Body of pancreas (tissue), 4 donors: ENCODE results near the gene RDH12. TPM values are rescaled to one million over a fixed set of nuclear protein-coding genes. Genes with fewer than 3 reads are reported as not detected.
A peak's percentile ranks its signal among the peaks of the same experiment; 100 is the strongest.

ENCODE experiments used
- ATAC-seq: fragments of 150-250 bp; one replicate; pipeline ENCODE4 v1.9.1; 2016
- DNase-seq, 4 donors: peaks; one replicate each; pipeline ENCODE4 v3.0.0-alpha.2; 2019
- H3K27ac ChIP-seq, 4 donors: fragments of 200-600 bp; sonication (generic); 1 replicate in 3 of 4; 2 replicates in 1 of 4; pipeline versions ENCODE4 v1.5.1 to v1.6.1; 2016 to 2019; ENCODE audit warnings: mild to moderate bottlenecking in 1 of 4, mixed read lengths in 1 of 4, moderate library complexity in 1 of 4
- H3K27me3 ChIP-seq, 2 donors: fragments of 200-600 bp; sonication (generic); one replicate each; pipeline ENCODE4 v1.6.0; 2016; ENCODE audit warnings: mild to moderate bottlenecking in 1 of 2
- H3K36me3 ChIP-seq, 2 donors: fragments of 200-600 bp; sonication (generic); replicated peaks in 1 of 2; 2 replicates each; pipeline ENCODE4 v1.5.1; 2016; ENCODE audit warnings: low read depth in 2 of 2; ENCODE audit not compliant: insufficient read depth in 1 of 2
- H3K4me1 ChIP-seq: fragments of 200-600 bp; sonication (generic); one replicate; pipeline ENCODE4 v1.6.0; 2016
- H3K4me3 ChIP-seq, 2 donors: fragments of 200-600 bp; sonication (generic); 1 replicate in 1 of 2; 2 replicates in 1 of 2; pipeline ENCODE4 v1.5.1; 2016 to 2019
- H3K9me3 ChIP-seq, 3 donors: fragments of 200-600 bp; sonication (generic); 1 replicate in 2 of 3; 2 replicates in 1 of 3; pipeline ENCODE4 v1.5.1; 2016
- POLR2A ChIP-seq, 3 donors: fragments of 450-650 bp; IDR thresholded peaks; one replicate each; pipeline ENCODE4 v1.6.1; 2016; ENCODE audit warnings: antibody characterized with exemption in 3 of 3, mild to moderate bottlenecking in 2 of 3
- WGBS, 2 donors: methylation state at CpG; one replicate each; pipeline ENCODE4 v1.1.5; 2017; 5-methylcytosine and 5-hydroxymethylcytosine counted together
- intact Hi-C: fragments of 100-400 bp; cut with DNase I; formaldehyde crosslinking; loops from one replicate; pipeline ENCODE4 v1.15.1; 2023
- total RNA-seq, 2 donors: library from RNA; depleted of rRNA; stranded (reverse); fragments of >200 nt; gene quantifications; one replicate each; pipeline ENCODE4 v1.1.0, GENCODE V29; 2016
- TF ChIP-seq, protein P1 (sequence below), 7 experiments: fragments of 450-650 bp in 4 of 7; fragments of 200-600 bp in 3 of 7; sonication (generic) in 3 of 7; IDR thresholded peaks; one replicate each; pipeline ENCODE4 v1.5.1; 2016 to 2019; ENCODE audit warnings: antibody characterized with exemption in 7 of 7

RDH12 gene
- total RNA-seq, 2 donors from 2014 or later, result 2.0 to 3.6 TPM

DNA sequence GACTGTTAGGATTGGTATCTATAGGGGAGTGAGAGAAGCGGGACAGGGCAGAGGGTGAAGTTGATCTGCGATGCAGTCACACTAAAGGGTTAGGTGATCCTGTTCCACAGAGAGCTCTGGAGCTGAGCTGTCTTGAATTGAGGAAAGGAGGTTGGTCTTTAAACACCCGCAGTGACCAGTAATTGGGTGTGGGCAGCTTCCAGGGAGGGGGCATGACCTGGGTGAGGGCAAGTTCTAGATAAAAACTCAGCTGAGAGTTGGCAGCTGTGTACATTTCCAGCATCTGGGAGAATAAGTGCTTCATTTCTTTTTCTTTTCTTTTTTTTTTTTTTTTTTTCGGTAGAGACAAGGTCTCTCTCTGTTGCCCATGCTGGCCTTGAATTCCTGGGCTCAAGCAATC lies 35.1 kb downstream of the RDH12 start:
- Histone ChIP-seq H3K36me3 (no peaks in the 10 kb centered on the region), H3K27me3 (no peaks in the 10 kb centered on the region), H3K9me3 (no peaks in the 10 kb centered on the region), H3K4me3 (no peak overlapping the region), H3K27ac (peak overlapping the region in 2 of 4 donors; percentile 11 to 50), H3K4me1 (peaks cover 43% of the 10 kb centered on the region)
- ATAC-seq, result no peak
- TF ChIP-seq, protein P1, sequence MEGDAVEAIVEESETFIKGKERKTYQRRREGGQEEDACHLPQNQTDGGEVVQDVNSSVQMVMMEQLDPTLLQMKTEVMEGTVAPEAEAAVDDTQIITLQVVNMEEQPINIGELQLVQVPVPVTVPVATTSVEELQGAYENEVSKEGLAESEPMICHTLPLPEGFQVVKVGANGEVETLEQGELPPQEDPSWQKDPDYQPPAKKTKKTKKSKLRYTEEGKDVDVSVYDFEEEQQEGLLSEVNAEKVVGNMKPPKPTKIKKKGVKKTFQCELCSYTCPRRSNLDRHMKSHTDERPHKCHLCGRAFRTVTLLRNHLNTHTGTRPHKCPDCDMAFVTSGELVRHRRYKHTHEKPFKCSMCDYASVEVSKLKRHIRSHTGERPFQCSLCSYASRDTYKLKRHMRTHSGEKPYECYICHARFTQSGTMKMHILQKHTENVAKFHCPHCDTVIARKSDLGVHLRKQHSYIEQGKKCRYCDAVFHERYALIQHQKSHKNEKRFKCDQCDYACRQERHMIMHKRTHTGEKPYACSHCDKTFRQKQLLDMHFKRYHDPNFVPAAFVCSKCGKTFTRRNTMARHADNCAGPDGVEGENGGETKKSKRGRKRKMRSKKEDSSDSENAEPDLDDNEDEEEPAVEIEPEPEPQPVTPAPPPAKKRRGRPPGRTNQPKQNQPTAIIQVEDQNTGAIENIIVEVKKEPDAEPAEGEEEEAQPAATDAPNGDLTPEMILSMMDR (IDR thresholded peaks at IDR 0.05), result no peak
- no peak for TF ChIP-seq POLR2A (IDR thresholded peaks at IDR 0.05)
- 49% methylated on average over 4 of the region's 4 CpGs for WGBS, 2 donors
- peak; percentile 26 to 54 (median 30) for DNase-seq
- intact Hi-C loops, result no loop called here

DNA sequence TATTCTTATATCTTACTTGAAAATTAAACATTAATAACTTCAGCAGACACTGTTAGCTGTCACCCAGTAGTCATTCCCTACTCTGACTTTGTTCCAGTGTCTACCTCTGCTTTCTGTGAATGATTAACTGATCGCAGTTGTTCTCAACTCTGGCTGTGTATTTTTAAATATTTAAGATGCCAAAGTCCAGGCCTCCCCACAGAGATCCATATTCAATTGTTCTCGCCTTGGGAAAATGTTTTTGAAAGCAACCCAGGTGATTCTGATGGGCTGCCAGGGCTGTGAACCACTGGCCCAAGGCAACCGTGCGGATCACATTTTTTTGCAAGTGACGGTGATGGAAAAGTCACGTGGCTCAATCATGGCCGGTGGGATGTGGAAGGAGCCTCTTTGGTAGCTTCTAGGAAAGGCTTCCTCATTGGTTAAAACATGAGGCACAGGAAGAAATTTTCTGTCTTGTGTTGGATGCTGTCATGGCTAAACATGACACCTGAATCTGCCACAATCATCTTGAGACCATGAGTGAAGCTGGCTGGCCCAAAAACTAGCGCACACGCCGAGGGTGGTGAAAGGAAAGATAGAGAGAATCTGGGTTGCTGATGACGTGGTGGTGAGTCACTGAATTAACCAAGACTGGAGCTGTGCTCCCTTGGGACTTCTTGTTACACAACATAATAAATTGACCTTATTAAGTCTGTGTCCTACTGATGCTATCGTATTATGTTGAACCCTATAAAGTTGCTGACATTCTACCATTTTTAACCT lies 37.2 kb downstream of the RDH12 start:
- H3K4me3 ChIP-seq, result no peak overlapping the region
- intact Hi-C loops, result no loop called here
- H3K9me3 ChIP-seq, result no peaks in the 10 kb centered on the region
- H3K27me3 ChIP-seq, result no peaks in the 10 kb centered on the region
- DNase-seq (peak; percentile 78 to 83 (median 80)), ATAC-seq (peak; percentile 87)
- peaks cover 48% of the 10 kb centered on the region for H3K4me1 ChIP-seq
- TF ChIP-seq, protein P1 (IDR thresholded peaks at IDR 0.05), result no peak
- no peak for TF ChIP-seq POLR2A (IDR thresholded peaks at IDR 0.05)
- peak overlapping the region; percentile 75 to 82 (median 78) for H3K27ac ChIP-seq
- H3K36me3 ChIP-seq, result no peaks in the 10 kb centered on the region
- 10 to 19% methylated on average over 12 of the region's 12 CpGs for WGBS, 2 donors

DNA sequence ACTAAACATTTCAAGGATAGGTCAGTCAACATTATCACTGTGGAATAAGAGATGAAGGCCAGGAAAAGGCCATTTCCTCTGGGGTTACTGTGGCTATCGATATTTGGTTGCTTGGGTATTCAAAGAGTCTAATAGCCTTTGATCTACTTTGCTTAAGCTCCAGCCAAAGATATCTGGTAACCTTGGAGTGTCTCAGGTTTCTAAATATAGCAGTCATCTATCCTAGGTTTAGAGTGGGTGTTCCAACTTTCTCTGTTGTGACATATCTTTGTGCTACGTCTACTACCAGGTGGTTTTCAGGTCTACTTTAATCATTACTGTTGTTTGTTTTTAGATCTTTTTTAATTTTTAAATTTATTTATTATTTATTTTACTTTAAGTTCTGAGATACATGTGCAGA lies 42.4 kb downstream of the RDH12 start:
- intact Hi-C loops, result no loop called here
- Histone ChIP-seq H3K27me3 (no peaks in the 10 kb centered on the region), H3K4me3 (no peak overlapping the region), H3K36me3 (peaks cover 0 to 4% of the 10 kb centered on the region in 2 donors), H3K4me1 (peaks cover 15% of the 10 kb centered on the region), H3K9me3 (no peaks in the 10 kb centered on the region), H3K27ac (peak overlapping the region in 1 of 4 donors; percentile 36)
- DNase-seq (no peak), ATAC-seq (peak; percentile 28)
- no peak for TF ChIP-seq POLR2A (IDR thresholded peaks at IDR 0.05)
- TF ChIP-seq, protein P1 (IDR thresholded peaks at IDR 0.05), result no peak
- WGBS, 2 donors, result 22 to 24% methylated on average over 2 of the region's 2 CpGs

DNA sequence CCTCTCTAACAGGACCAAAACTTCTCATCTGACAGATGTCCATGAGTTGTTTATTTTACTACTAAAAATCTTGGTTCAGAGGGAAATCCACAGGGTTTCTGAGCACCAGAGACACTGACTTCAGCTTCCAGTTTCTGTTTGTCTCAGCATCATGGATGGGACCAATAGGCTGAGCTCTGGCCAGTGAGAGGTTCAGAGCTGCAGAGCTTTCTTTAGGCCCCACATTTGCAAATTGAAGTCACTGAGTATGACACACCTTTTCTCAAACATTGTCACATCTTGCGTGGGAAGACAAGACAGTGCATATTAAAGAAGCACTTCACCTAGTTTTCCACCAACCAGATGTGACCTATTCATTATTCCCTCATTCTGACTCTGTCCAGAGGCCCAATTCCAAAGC lies 45.2 kb downstream of the RDH12 start:
- WGBS, 2 donors, result 82 to 93% methylated on average over 1 of the region's 1 CpG
- intact Hi-C loops, result no loop called here
- Histone ChIP-seq H3K4me1 (peaks cover 6% of the 10 kb centered on the region), H3K36me3 (peaks cover 0 to 7% of the 10 kb centered on the region in 2 donors), H3K27me3 (no peaks in the 10 kb centered on the region), H3K27ac (no peak overlapping the region), H3K9me3 (peaks cover 0 to 4% (median 0%) of the 10 kb centered on the region in 3 donors), H3K4me3 (no peak overlapping the region)
- TF ChIP-seq POLR2A (IDR thresholded peaks at IDR 0.05), result no peak
- TF ChIP-seq, protein P1 (IDR thresholded peaks at IDR 0.05), result no peak
- ATAC-seq (no peak), DNase-seq (no peak)

DNA sequence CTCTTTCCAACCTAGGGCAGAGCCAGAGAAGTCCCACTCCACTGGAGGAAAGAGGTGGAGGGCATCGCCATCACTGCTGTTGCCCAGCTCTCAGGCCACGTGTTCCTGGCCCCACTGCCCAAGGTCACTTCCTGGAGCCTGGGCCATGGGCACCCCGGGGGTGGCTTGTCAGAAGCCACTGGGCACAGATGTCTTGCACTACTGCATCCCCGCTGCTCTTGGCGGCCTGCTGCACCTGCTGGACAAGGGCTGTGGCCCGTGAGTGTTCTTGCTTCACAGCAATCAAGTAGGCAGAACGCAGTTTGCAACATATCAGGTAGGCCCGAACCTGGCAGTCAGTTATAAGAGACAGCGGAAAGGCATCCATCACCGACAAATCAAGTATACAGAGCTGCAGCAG lies 46.6 kb downstream of the RDH12 start:
- no peak overlapping the region for H3K4me3 ChIP-seq
- TF ChIP-seq POLR2A (IDR thresholded peaks at IDR 0.05), result no peak
- TF ChIP-seq, protein P1 (IDR thresholded peaks at IDR 0.05), result no peak
- peaks cover 6% of the 10 kb centered on the region for H3K4me1 ChIP-seq
- H3K36me3 ChIP-seq, result peaks cover 0 to 9% of the 10 kb centered on the region in 2 donors
- ATAC-seq (no peak), DNase-seq (peak in 1 of 4 donors; percentile 10)
- intact Hi-C loops, result no loop called here
- H3K27me3 ChIP-seq, result no peaks in the 10 kb centered on the region
- no peak overlapping the region for H3K27ac ChIP-seq
- H3K9me3 ChIP-seq, result peaks cover 0 to 4% (median 0%) of the 10 kb centered on the region in 3 donors
- 78 to 82% methylated on average over 7 to 10 of the region's 10 CpGs for WGBS, 2 donors
